Tibial nerve (tissue), 4 donors: ENCODE data around the gene NALCN.

Experiments used
- EP300 ChIP-seq, 2 donors: sonication (generic); formaldehyde crosslinking; IDR thresholded peaks; one replicate each; pipeline ENCODE4 v1.6.1; 2017; ENCODE audit warnings: antibody characterized with exemption in 2 of 2, mild to moderate bottlenecking in 1 of 2
- POLR2A ChIP-seq, 2 donors: fragments of 450-650 bp; IDR thresholded peaks; one replicate each; pipeline ENCODE4 v1.6.1; 2017; ENCODE audit warnings: antibody characterized with exemption in 2 of 2, mild to moderate bottlenecking in 2 of 2, moderate library complexity in 2 of 2
- TF ChIP-seq, protein P1 (sequence below), 5 experiments: fragments of 200-600 bp in 3 of 5; fragments of 450-650 bp in 2 of 5; sonication (generic) in 3 of 5; IDR thresholded peaks; one replicate each; pipeline ENCODE4 v1.5.1; 2016 to 2019; ENCODE audit warnings: antibody characterized with exemption in 5 of 5, mild to moderate bottlenecking in 3 of 5, moderate library complexity in 2 of 5

DNA sequence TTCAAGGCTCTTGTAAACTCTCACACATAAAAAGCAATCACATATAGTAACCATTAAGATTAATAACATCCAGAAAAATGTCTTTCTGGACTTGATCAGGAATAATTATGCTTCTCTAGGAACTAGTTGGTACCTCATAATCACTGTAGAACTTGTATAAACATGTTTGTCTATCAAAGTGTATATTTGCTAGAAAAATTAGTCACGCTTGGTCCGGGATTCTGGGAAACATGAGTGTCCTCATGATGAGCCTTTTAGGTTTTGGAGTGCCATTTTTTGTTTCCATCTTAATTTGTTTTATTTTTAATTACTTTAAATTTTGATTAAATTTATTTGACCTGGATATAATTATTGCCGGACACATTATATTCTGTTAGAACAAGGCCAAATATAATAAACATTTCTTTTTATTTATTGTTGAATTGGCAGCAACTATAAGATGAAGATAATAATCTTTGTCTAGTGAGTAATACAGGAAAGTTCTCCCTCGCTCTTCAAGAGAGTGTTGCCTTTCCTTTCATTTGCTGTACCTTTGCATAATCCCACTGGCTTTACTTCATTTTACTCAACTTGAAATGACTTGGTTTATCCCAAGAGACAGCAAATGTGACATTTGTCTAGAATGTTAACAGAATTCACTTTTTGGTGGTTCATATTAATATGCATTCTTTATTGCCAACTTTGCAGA lies 207.0 kb downstream of the NALCN start:
- TF ChIP-seq, protein P1, sequence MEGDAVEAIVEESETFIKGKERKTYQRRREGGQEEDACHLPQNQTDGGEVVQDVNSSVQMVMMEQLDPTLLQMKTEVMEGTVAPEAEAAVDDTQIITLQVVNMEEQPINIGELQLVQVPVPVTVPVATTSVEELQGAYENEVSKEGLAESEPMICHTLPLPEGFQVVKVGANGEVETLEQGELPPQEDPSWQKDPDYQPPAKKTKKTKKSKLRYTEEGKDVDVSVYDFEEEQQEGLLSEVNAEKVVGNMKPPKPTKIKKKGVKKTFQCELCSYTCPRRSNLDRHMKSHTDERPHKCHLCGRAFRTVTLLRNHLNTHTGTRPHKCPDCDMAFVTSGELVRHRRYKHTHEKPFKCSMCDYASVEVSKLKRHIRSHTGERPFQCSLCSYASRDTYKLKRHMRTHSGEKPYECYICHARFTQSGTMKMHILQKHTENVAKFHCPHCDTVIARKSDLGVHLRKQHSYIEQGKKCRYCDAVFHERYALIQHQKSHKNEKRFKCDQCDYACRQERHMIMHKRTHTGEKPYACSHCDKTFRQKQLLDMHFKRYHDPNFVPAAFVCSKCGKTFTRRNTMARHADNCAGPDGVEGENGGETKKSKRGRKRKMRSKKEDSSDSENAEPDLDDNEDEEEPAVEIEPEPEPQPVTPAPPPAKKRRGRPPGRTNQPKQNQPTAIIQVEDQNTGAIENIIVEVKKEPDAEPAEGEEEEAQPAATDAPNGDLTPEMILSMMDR (IDR thresholded peaks at IDR 0.05), result no peak
- TF ChIP-seq POLR2A (IDR thresholded peaks at IDR 0.05) (no peak), EP300 (IDR thresholded peaks at IDR 0.05) (no peak)
